ENCODE measurements around the gene FAM168B. TPM values are rescaled to one million over a fixed set of nuclear protein-coding genes. Genes with fewer than 3 reads are reported as not detected.
"Not testable (repeated sequence)": the region's sequence is repeated elsewhere in the genome, so short reads cannot be mapped to it uniquely, and the experiment has no call there.

Gene FAM168B
- total RNA-seq, 4 donors from 2014 or later: 77.7 to 88.7 (median 79.8) TPM

DNA sequence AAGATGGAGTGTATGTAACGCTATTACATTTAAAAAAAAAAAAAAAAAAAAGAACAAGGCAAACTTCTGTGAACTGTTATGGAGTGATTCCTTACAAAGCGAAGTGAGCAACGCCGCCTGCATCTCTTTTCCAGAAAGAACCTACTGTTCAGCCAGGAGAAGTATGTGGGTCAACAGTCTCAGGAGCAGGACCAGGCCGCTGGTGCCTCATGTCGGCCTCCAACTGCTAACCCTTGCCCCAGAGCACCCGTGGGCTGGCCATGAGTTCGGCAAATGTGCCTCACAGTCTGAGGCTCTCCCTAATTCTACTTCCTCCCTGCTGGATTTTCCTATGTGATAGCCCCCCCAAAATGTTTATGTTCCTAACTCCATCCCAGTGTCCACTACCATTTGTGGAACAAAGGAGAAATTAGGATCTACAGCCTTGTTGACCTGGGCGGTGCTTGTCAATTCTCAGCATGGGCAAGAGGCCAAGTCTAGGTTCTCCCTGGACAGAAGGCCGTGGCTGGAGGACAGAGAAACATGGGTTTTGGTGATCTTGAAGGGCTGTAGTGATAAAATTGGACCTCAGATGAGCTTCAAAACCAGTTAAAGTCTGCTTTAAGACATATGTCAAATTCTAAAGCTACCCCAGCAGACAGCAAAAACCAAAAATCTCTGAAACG, 15.9 kb downstream of the FAM168B start:
- Histone ChIP-seq H3K27ac (no peak overlapping the region), H3K36me3 (peaks cover 8 to 98% (median 28%) of the 10 kb centered on the region in 3 donors), H3K27me3 (no peaks in the 10 kb centered on the region), H3K4me3 (no peak overlapping the region), H3K4me1 (peaks cover 7 to 39% (median 21%) of the 10 kb centered on the region in 3 donors), H3K9me3 (no peaks in the 10 kb centered on the region)
- TF ChIP-seq, protein P1, sequence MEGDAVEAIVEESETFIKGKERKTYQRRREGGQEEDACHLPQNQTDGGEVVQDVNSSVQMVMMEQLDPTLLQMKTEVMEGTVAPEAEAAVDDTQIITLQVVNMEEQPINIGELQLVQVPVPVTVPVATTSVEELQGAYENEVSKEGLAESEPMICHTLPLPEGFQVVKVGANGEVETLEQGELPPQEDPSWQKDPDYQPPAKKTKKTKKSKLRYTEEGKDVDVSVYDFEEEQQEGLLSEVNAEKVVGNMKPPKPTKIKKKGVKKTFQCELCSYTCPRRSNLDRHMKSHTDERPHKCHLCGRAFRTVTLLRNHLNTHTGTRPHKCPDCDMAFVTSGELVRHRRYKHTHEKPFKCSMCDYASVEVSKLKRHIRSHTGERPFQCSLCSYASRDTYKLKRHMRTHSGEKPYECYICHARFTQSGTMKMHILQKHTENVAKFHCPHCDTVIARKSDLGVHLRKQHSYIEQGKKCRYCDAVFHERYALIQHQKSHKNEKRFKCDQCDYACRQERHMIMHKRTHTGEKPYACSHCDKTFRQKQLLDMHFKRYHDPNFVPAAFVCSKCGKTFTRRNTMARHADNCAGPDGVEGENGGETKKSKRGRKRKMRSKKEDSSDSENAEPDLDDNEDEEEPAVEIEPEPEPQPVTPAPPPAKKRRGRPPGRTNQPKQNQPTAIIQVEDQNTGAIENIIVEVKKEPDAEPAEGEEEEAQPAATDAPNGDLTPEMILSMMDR (IDR thresholded peaks at IDR 0.05): no peak
- no peak for TF ChIP-seq POLR2A (IDR thresholded peaks at IDR 0.05)
- WGBS, 2 donors: 78 to 92% methylated on average over 10 to 11 of the region's 11 CpGs
- intact Hi-C loops (cut with DNase I): no loop called here
- no peak for DNase-seq

DNA sequence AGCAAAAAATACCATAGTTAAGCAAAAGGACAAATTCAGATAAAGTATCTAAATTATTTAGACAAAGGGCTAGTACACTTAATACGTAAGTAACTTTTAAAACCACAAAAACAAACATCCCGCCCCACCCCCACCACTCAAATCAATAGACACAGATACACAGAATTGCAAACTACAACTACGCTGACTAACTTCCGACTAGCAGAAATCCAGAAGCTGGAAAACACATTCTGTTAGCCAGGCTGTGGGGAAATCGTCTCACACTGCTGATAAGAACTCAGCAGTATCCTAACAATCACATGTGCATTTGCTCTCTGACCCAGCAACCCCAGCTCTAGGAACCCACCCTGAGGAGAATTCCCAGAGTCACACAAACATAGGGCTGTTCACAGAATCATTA, 16.6 kb downstream of the FAM168B start:
- no peaks in the 10 kb centered on the region for H3K9me3 ChIP-seq
- WGBS, 2 donors: 80 to 87% methylated on average over 5 of the region's 5 CpGs
- intact Hi-C loops (cut with DNase I): no loop called here
- peaks cover 8 to 98% (median 28%) of the 10 kb centered on the region in 3 donors for H3K36me3 ChIP-seq
- H3K27me3 ChIP-seq: no peaks in the 10 kb centered on the region
- H3K27ac ChIP-seq: no peak overlapping the region
- peaks cover 7 to 39% (median 21%) of the 10 kb centered on the region in 3 donors for H3K4me1 ChIP-seq
- no peak overlapping the region for H3K4me3 ChIP-seq
- no peak for DNase-seq
- TF ChIP-seq, protein P1 (IDR thresholded peaks at IDR 0.05): no peak
- no peak for TF ChIP-seq POLR2A (IDR thresholded peaks at IDR 0.05)

DNA sequence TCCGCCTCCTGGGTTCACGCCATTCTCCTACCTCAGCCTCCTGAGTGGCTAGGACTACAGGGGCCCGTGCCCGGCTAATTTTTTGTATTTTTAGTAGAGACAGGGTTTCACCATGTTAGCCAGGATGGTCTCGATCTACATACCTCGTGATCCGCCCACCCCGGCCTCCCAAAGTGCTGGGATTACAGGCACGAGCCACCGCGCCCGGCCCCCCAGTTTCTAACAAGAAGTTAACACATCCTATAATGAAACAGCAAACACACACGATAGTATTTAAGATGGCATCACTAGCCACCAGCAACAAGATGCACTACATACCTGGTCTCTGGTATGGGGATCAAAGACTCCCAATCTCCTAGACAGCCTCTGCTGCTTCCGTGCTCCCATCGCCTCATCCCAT, 17.7 kb downstream of the FAM168B start:
- Histone ChIP-seq H3K4me1 (peaks cover 7 to 39% (median 21%) of the 10 kb centered on the region in 3 donors), H3K36me3 (peaks cover 0 to 98% (median 28%) of the 10 kb centered on the region in 3 donors)
- DNase-seq; H3K27me3 ChIP-seq; intact Hi-C loops (cut with DNase I); H3K4me3 ChIP-seq; H3K27ac ChIP-seq; H3K9me3 ChIP-seq: not testable (repeated sequence)
- WGBS, 2 donors: 88 to 96% methylated on average over 4 to 14 of the region's 15 CpGs

DNA sequence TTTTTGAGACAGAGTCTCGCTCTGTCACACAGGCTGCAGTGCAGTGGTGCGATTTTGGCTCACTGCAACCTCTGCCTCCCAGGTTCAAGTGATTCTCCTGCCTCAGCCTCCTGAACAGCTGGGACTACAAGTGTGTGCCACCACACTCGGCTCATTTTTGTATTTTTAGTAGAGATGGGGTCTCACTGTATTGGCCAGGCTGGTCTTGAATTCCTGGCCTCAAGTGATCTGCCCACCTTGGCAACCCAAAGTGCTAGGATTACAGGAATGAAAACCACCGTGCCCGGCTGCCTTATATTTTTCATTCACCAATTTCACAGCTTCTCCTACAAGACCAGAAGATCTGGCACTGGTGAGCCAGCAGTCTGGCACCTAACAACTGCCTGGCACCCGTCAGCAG, 25.1 kb downstream of the FAM168B start:
- peaks cover 0 to 100% (median 14%) of the 10 kb centered on the region in 3 donors for H3K36me3 ChIP-seq
- 93% methylated on average over 5 of the region's 6 CpGs for WGBS, 2 donors
- not testable (repeated sequence) for H3K4me3 ChIP-seq

DNA sequence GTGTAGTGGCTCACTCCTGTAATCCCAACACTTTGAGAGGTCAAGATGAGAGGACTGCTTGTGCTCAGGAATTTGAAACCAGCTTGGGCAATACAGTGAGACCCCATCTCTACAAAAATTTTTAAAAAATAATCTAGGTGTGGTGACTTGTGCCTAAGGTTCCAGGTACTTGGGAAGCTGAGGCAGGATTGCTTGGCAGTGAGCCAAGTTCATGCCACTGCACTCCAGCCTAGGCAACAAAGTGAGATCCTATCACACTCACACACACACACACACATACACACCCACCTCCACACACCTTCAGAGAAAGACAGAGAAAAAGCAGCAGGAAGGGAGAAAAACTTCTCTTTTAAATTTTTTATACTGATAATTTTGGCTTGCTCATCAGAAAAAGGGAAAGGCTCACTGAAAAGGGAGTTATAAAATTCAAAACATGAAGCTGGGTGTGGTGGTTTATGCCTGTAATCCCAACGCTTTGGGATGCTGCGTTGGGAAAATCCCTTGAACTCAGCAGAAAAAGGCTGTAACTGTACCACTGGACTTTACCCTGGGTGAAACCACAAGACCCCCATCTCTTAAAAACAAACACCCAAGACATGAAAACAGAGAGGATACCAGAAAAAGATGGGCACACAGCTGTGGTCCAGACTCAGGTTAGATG, 25.7 kb downstream of the FAM168B start:
- peaks cover 0 to 18% (median 0%) of the 10 kb centered on the region in 3 donors for H3K4me1 ChIP-seq
- H3K27me3 ChIP-seq: no peaks in the 10 kb centered on the region
- no peak for DNase-seq
- TF ChIP-seq, protein P1 (IDR thresholded peaks at IDR 0.05): no peak
- no peak for TF ChIP-seq POLR2A (IDR thresholded peaks at IDR 0.05)
- WGBS, 2 donors: 35 to 36% methylated on average over 2 of the region's 2 CpGs
- intact Hi-C loops (cut with DNase I): no loop called here
- H3K4me3 ChIP-seq: no peak overlapping the region
- H3K27ac ChIP-seq: no peak overlapping the region
- H3K36me3 ChIP-seq: peaks cover 0 to 100% (median 14%) of the 10 kb centered on the region in 3 donors
- no peaks in the 10 kb centered on the region for H3K9me3 ChIP-seq

More for the DNA sequence above, 25.1 kb downstream of the FAM168B start:
- H3K27me3 ChIP-seq; H3K9me3 ChIP-seq; intact Hi-C loops (cut with DNase I); DNase-seq; H3K27ac ChIP-seq: not testable (repeated sequence)
- peaks cover 0 to 16% (median 0%) of the 10 kb centered on the region in 3 donors for H3K4me1 ChIP-seq
